ENCODE measurements around the gene NPNT.

The NPNT gene

DNA sequence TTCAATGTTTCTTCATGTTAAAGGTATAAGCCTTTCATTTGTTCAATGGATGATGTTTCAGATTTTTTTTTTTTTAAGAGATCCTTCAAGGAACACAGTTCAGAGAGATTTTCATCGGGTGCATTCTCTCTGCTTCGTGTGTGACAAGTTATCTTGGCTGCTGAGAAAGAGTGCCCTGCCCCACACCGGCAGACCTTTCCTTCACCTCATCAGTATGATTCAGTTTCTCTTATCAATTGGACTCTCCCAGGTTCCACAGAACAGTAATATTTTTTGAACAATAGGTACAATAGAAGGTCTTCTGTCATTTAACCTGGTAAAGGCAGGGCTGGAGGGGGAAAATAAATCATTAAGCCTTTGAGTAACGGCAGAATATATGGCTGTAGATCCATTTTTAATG is 75.8 kb downstream of the NPNT start:
- DNase-seq = no peak

- no peak for DNase-seq
Measured at GRCh38 chr4:105972946-105973621, 77.8 kb downstream of the NPNT start.

DNA sequence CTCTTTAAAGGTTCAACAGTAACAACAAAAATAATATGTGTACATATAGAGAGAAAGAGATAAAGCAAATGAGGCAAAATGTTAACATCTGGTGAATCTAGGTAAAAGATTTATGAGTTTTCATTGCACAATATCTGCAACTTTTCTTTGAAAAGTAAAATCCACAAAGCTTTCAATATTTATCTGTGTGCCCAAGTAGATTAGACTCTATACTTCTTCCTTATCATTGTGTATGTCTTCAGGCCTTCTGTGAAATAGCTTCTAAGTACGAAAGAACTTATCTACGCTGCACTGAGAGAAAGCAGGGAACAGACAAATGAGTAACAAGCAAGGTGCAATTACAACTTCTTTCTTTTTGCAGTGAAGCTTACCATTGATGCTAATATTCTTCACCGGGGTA is 81.6 kb downstream of the NPNT start:
- DNase-seq = no peak

DNA sequence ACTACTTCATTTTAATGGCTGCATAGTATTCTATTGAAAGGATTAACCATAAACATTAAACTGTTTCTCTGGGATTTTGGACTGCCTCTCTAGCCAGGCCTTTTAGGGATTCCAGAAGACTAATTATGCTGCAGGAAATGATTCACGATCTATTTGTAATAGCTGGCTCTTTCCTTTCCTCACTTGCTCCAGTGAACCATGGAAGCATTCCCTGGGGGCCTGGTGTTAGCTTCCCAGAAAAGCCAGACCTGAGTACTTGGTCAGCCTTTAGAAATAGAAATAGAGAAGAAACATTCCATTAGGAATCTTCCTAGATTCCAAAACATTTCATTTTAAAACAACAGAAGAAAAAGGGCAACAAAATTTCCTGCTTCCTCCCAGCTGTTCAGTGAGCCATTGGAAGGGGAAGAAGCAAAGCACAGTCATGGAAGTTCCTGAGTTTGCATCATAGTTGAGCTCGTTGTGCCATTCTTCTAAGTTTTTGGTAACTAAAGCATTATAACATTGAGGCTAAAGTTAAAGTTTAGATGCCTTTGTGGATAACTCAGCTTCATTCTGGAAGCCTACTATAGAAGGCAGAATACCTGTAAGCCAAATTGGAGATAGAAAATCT is 83.5 kb downstream of the NPNT start:
- no peak for DNase-seq

GRCh38 chr4:105979506-105979905 is 84.2 kb downstream of the NPNT start:
- no peak for DNase-seq

DNA sequence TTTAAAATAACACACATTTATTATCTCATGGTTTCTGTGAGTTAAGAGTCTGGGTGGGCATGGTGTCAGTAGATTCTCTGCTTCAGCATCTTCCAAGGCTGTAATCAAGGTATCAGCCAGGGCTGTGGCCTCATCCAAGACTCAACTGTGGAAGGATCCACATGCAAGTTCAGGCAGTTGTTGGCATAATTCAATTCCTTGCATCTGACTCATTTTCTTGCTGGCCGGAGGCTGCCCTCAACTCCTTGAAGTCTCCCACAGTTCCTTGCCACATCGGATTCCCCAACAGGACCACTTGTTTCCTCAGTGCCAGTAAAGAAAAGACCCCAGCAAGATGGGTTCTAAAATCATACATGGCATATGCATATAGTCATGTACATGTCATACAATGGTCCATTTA is 93.4 kb downstream of the NPNT start:
- DNase-seq = no peak

DNA sequence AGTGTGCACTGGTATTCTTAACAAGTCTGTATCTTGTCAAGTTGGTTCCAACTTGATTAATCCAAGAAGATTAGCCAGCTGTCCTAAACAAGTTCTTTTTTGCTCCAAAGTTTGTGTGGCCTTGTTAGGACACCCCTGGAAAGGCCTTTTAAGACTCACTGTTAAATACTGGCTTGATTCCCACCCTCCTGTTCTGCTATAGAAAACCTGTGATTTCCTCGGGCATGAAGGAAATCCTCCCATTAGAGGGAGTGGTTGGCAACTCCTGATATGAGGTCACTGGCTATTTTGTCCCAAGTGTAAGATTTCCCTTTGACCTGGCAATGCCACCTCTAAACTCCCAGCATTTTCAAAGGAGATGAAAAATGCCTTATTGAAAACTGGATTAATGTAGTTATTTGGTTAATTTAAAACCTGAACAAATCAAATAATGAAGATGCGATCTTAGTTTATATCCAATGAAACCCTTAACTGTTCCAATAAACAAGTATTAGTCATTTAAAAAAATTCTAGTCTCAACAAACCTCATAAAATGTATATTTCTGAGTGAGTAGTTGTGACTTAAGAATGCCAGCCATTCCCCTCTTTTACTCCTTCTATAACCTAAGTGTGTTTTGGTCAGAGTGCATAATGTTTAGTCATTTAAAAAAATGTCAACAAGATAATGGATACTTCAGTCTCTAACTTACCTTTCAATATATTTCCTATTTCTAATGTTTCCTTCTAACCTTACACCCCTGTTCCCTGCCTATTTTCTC is 94.4 kb downstream of the NPNT start:
- no peak for DNase-seq

DNA sequence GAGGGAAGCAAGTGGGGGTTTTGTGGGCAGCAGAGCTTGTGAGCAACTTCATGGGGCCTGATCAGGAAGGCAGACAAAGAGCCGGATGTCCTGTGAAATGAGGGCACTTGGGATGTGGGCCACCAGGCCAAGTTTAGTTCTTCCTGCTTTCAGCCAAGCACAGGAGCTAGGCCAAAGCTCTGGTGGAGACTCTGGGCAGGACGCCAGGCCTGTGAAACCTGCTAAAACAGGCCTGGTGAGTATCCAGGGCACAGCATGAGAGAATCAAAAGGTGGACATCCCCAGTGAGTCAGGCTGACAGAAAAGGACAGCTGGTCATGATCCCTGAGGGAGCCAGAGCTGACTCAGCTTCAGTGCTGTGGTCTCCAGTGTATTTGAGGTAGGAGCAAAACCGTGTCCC is 95.7 kb downstream of the NPNT start:
- DNase-seq = no peak

GRCh38 chr4:105991726-105992125 is 96.5 kb downstream of the NPNT start:
- DNase-seq = no peak

DNA sequence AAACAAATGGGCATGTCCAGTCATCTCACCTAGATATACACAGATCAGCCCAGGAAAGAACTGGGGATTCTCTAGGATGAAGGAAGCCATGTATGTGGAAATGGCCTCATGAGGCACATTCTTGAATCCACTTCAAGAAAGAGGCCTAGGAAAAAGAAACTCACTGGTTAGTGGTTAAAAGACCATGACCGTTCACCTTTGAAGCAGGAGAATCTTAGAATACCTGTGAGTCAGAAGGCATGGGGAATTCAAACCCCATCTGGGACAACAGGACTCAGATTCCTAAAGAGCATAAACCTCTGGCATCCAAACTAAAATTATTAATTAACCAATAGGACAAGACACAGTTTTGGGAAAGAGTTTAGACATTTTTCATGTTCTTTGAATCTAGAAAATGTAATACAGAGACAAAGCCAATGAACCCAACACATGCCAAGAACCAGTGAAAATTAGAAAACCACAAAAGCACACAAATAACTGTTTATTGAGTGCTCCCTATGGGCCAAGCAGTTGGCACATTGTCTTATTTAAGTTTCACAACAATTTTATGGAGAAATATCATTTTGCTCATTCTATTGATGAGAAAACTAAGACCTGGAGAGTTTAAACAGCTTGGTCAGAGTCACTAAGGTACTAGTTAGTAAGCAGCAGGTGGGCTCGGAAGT is 97.5 kb downstream of the NPNT start:
- no peak for DNase-seq

DNA sequence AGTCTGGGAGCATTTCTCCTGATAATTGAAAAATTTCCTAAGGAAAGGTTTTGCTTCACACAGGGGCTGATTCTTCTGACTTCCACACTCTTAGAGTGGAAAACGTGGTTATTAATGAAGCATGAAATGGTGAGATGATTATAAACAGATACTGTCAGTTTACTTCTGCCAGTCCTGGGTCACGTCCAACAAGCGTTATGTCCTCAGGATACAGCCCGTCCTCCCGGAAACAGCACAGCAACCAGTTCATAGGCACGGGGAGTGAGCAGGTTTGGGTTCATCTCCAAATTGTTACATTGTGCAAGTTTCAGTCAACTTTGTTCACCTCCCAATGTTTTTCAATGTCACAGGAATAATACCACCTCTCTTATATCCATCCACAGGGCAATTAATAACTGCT is 98.8 kb downstream of the NPNT start:
- no peak for DNase-seq

DNA sequence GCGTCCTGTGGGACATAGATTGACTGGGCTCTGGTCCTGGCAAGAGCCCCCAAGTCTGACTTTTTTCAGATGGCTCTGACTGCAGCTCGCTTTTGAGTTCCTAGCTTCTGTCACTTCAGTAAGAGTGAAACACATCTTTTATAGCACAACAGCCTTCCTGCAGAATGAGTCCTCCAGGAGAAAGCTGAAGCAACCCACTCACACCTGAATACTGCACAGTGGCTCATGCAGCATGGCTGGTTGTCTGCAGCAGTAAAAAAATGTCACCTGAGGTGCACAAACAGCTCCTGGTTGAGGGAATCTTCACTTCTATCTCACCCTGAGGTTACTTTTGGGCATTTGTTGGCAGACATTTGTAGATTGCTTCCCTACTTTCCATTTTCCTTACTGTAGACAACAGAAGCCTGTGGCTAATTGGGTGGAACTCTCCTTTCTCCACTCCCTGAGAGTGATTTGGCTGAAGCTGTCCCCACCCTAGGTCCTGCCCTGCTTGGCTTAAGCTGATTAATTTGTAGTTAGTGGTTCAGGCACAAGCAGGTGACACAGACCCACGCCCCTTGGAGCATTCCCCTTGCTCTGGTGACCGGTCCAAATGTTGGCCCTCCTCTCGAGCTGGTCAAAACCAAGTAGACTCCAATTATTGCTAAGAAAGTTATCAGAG is 99.7 kb downstream of the NPNT start:
- DNase-seq = no peak

- DNase-seq = no peak
Measured at GRCh38 chr4:105996845-105997244, 101.6 kb downstream of the NPNT start.

DNA sequence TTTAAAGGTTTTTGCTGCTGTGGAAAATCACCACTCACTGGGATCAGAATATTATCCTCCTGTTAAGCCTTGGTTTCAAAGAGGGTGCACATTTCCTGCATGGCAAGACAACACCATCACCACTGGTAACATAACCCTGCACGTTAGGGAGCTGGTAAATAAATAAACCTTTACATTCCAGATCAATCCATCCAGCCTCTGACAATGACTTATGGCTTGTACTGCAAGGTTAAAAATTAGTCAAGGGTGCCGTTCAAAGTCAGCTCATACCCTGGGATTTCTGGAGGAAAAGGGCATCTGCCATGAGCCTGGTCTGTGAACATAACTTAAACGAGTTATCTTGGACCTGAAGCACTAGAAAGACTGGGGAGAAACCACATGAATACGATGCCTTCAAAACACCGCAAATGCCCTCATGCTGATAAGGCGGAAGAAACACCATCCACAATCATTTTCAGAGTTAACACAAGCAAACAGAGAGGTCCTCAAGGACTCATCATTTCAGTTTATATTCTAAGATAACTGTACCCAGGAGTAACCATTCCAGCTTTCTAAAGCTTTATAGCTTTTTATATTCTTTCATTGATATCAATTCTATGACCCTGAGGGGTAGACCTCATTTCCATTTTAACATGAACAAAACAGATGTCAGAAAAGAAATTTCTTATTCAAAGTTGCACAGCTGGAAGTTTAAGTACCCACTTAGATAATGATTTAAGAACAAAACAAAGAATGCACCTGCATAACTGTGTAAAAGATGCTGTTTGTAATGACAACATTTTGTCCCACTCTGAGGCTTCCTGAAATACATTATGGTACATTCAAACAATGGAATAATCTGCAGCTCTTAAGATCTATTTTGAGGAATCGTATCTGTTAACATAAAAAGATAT is 103.1 kb downstream of the NPNT start:
- no peak for DNase-seq

GRCh38 chr4:106002994-106003393 is 107.7 kb downstream of the NPNT start:
- no peak for DNase-seq

GRCh38 chr4:106010761-106011160 is 115.5 kb downstream of the NPNT start:
- DNase-seq = no peak

- no peak for DNase-seq
Measured at GRCh38 chr4:106011387-106011786, 116.1 kb downstream of the NPNT start.

- DNase-seq = no peak
Measured at GRCh38 chr4:106017975-106018374, 122.7 kb downstream of the NPNT start.

DNA sequence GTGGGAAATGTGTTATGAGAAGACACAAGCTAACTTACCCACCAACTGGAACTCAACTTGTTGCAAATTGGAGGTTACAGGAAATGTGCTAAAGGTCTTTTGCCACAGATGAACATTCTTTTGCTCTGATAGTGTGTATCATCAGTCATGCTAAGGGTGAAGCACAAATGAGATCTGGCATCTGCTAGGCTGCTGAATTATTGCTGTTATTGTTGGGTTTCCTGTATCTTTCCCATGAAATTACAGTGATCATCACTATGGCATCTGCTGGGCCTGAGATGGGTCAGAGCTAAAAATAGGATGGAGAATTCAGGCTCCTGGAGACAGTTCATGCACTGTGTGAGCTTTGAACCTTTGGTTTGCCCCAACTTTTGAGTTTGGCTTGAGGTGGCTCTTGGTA is 124.5 kb downstream of the NPNT start:
- no peak for DNase-seq

Measured in CD4-positive, alpha-beta T cell treated with Interleukin-4 for 1 hour (primary cell).